ENCODE data around the gene GHR. TPM values are rescaled to one million over a fixed set of nuclear protein-coding genes. Genes with fewer than 3 reads are reported as not detected.
A peak's percentile ranks its signal among the peaks of the same experiment; 100 is the strongest.

The GHR gene
- total RNA-seq, 1 donor: 5.4 TPM

GRCh38 chr5:42745856-42746255 is 322.6 kb downstream of the GHR start:
- Histone ChIP-seq H3K9me3 (ENCODE audit: low read depth, low read length) (no peaks in the 10 kb centered on the region), H2AFZ (ENCODE audit: low read length) (no peak overlapping the region)
- no peak for TF ChIP-seq CTCF (IDR thresholded peaks at IDR 0.05; ENCODE audit: extremely low read depth, low read depth, low read length)

GRCh38 chr5:42749020-42749419 is 325.8 kb downstream of the GHR start:
- Histone ChIP-seq H3K9me3 (ENCODE audit: low read depth, low read length) (no peaks in the 10 kb centered on the region), H4K20me1 (ENCODE audit: insufficient read depth, low read length) (no peaks in the 10 kb centered on the region), H3K4me1 (ENCODE audit: insufficient read depth, low read length) (no peaks in the 10 kb centered on the region), H3K4me3 (ENCODE audit: insufficient read depth, low read length) (no peak overlapping the region), H2AFZ (ENCODE audit: low read length) (peak overlapping the region; percentile 16), H3K36me3 (ENCODE audit: insufficient read depth, low read length) (no peaks in the 10 kb centered on the region), H3K79me2 (ENCODE audit: insufficient read depth, low read length) (no peaks in the 10 kb centered on the region), H3K27ac (ENCODE audit: low read depth, low read length) (no peak overlapping the region), H3K4me2 (ENCODE audit: insufficient read depth, low read length) (peak overlapping the region; percentile 1), H3K27me3 (ENCODE audit: insufficient read depth, low read length) (no peaks in the 10 kb centered on the region)
- TF ChIP-seq CTCF (IDR thresholded peaks at IDR 0.05; ENCODE audit: extremely low read depth, low read depth, low read length): no peak
- no peak for DNase-seq (ENCODE audit: insufficient read length, low spot score, missing footprints)

More at GRCh38 chr5:42745856-42746255, 322.6 kb downstream of the GHR start:
- Histone ChIP-seq H3K4me2 (ENCODE audit: insufficient read depth, low read length) (no peak overlapping the region), H3K4me1 (ENCODE audit: insufficient read depth, low read length) (no peaks in the 10 kb centered on the region), H3K36me3 (ENCODE audit: insufficient read depth, low read length) (no peaks in the 10 kb centered on the region), H3K79me2 (ENCODE audit: insufficient read depth, low read length) (no peaks in the 10 kb centered on the region), H3K4me3 (ENCODE audit: insufficient read depth, low read length) (no peak overlapping the region), H3K27ac (ENCODE audit: low read depth, low read length) (no peak overlapping the region), H3K27me3 (ENCODE audit: insufficient read depth, low read length) (no peaks in the 10 kb centered on the region), H4K20me1 (ENCODE audit: insufficient read depth, low read length) (no peaks in the 10 kb centered on the region)
- DNase-seq (ENCODE audit: insufficient read length, low spot score, missing footprints): no peak

GRCh38 chr5:42750507-42750906 is 327.3 kb downstream of the GHR start:
- no peak for TF ChIP-seq CTCF (IDR thresholded peaks at IDR 0.05; ENCODE audit: extremely low read depth, low read depth, low read length)
- H3K36me3 ChIP-seq (ENCODE audit: insufficient read depth, low read length): no peaks in the 10 kb centered on the region
- no peak overlapping the region for H3K4me2 ChIP-seq (ENCODE audit: insufficient read depth, low read length)
- H4K20me1 ChIP-seq (ENCODE audit: insufficient read depth, low read length): no peaks in the 10 kb centered on the region
- H3K4me3 ChIP-seq (ENCODE audit: insufficient read depth, low read length): no peak overlapping the region
- no peaks in the 10 kb centered on the region for H3K27me3 ChIP-seq (ENCODE audit: insufficient read depth, low read length)
- no peak overlapping the region for H2AFZ ChIP-seq (ENCODE audit: low read length)
- no peak overlapping the region for H3K27ac ChIP-seq (ENCODE audit: low read depth, low read length)
- no peaks in the 10 kb centered on the region for H3K79me2 ChIP-seq (ENCODE audit: insufficient read depth, low read length)
- DNase-seq (ENCODE audit: insufficient read length, low spot score, missing footprints): no peak
- no peaks in the 10 kb centered on the region for H3K4me1 ChIP-seq (ENCODE audit: insufficient read depth, low read length)
- H3K9me3 ChIP-seq (ENCODE audit: low read depth, low read length): no peaks in the 10 kb centered on the region

- H3K4me2 ChIP-seq (ENCODE audit: insufficient read depth, low read length): no peak overlapping the region
- peak; percentile 29 for DNase-seq (ENCODE audit: insufficient read length, low spot score, missing footprints)
- no peaks in the 10 kb centered on the region for H4K20me1 ChIP-seq (ENCODE audit: insufficient read depth, low read length)
- H2AFZ ChIP-seq (ENCODE audit: low read length): no peak overlapping the region
- TF ChIP-seq CTCF (IDR thresholded peaks at IDR 0.05; ENCODE audit: extremely low read depth, low read depth, low read length): no peak
- H3K27me3 ChIP-seq (ENCODE audit: insufficient read depth, low read length): no peaks in the 10 kb centered on the region
- H3K27ac ChIP-seq (ENCODE audit: low read depth, low read length): no peak overlapping the region
- no peaks in the 10 kb centered on the region for H3K4me1 ChIP-seq (ENCODE audit: insufficient read depth, low read length)
- H3K4me3 ChIP-seq (ENCODE audit: insufficient read depth, low read length): no peak overlapping the region
- no peaks in the 10 kb centered on the region for H3K36me3 ChIP-seq (ENCODE audit: insufficient read depth, low read length)
- H3K9me3 ChIP-seq (ENCODE audit: low read depth, low read length): no peaks in the 10 kb centered on the region
- no peaks in the 10 kb centered on the region for H3K79me2 ChIP-seq (ENCODE audit: insufficient read depth, low read length)
Observed at GRCh38 chr5:42751044-42751443, 327.8 kb downstream of the GHR start.

Measured in osteoblast (primary cell).